Stimulated activated CD8-positive, alpha-beta memory T cell treated with anti-CD3 and anti-CD28 coated beads, Interleukin-15, amount 100 ng/mL, for 48 hours (primary cell): ENCODE data around the gene FAM89B.

Experiments used
- DNase-seq, 2 donors: peaks; one replicate each; pipeline ENCODE4 v3.0.0-alpha.2; 2020; ENCODE audit warnings: low read depth in 2 of 2

The FAM89B gene

DNA sequence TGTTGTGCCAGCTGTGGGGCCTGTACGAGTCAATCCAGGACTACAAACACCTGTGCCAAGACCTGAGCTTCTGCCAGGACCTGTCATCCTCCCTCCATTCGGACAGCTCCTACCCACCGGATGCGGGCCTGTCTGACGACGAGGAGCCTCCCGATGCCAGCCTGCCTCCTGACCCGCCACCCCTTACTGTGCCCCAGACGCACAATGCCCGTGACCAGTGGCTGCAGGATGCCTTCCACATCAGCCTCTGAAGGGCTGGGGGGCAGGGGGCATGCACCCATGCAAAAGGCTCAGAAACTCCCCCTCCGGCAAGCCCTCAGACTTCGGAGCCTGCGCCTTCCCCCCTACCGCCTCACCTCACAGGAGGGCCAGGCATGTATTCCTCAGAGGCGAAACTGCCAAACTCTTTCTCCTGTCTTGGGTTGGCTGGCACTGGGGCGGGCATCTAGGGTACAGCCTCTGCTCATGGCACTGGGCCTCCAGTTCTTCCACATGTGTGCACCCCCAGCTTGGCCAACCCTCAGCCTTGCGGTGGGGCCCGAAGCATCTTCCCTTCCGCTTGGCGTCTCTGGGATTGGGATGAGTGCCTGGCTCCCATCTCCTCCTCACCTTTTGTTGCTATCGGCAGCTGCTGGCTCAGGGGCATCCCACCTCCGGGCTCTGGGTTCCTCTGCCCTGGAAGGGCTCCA is 1.2 kb downstream of the FAM89B start:
- no peak for DNase-seq

DNA sequence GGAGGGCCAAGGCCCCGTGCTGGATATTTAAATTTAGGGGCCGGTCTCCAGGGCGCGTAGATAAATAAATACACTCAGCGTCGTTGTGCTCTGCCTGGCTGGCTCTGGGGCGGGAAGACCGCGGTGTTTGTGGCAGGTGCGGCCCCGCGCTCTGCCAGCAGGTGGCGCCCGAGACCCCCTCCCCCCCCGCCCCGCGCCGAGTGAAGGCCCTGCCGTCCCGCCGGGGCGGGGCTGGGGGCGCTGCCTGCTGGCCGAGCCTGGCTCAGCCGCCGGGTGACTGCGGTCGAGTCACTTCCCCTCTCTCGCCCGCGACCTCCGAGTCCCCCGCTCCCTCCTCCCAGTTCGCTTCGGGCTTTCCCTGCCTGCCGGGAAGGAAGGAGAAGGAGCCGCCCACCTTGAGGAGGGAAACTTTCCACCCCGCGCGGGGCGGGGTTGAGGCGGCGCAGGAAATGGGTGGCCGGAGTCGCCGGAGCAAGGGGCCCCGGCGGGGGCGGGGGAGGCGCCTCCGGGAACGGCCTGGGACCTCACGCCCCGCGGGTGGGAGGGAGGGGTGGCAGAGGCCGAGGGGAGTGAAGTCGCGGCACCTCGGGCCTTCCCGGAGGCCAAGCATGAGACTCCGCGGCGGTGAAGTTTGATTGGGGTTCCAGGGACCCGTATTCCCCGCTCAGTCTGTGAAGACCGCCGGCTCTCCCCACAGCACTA is 1.9 kb downstream of the FAM89B start:
- peak; percentile 93 to 96 for DNase-seq

DNA sequence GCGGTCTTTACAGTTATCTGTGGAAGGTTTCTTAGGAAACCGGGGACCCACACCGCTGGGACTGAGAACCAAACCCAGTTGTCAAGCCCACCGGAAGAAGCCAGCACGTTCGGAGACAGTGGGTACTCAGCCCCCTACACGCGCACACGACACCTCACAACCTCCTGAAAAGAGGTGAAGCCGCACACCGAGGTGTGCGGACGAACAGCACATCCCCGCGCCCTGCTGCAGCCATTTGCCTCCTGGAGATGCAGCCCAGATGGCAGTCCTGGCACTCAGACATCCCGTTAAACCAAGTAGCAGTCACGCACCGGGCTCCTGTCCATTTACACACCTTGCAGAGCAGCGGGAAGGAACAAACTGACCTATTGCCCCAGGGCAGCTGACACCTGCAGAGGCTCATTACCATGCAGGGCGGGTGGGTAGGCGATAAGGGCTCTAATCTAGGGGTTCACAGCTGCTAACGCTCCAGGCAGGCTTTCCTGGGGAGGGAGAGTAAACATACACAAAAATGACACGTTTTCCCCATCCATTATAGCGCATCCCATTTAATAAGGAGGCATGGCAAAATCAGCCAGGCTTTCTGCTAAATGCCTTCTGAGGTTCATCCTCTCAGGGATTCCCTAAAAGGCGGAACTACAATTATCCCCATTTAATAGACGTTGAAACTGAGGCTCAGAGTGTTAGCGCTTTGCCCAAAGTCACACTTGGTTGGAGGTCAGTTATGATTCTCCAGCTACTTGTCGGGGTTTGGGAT is 2.7 kb downstream of the FAM89B start:
- DNase-seq = no peak

DNA sequence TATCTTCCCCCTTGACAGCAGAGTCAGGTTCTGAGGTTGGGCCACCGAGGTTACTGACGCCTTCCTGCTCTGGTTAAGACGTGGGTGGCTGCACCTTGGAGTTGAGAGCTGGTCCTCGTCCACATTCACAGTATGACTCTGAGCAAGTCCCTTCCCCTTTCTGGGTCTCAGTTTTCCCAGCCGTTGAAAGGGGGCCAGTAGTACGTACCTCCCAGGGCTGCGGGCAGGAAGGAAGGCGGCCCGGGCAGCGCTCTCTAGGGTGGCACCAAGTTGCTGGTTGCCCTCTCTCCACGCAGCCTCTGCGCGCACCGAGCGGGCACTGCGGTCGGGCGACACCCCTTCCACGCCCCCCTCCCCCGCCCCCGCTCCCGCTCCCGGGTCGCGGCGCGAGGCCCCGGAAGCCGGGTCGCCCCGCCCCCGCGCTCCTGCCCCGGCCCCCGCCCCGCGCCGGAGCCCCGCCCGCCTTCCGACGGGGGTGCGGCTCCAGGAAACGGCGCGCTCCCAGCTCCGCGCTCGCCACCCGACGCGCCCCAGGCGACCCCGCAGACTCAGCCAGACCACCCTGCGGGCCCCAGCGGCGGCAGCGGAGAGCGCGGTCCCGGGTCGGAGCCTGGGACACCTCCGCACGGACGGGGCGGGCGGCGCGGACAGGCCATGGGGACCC is 3.4 kb downstream of the FAM89B start, which contains the start of gene EHBP1L1:
TSS of gene EHBP1L1 (plus strand) at position 486 of the 664 bp plus-strand sequence. CDS start 250 bp downstream, outside the sequence.
- DNase-seq = peak; percentile 69 to 71

DNA sequence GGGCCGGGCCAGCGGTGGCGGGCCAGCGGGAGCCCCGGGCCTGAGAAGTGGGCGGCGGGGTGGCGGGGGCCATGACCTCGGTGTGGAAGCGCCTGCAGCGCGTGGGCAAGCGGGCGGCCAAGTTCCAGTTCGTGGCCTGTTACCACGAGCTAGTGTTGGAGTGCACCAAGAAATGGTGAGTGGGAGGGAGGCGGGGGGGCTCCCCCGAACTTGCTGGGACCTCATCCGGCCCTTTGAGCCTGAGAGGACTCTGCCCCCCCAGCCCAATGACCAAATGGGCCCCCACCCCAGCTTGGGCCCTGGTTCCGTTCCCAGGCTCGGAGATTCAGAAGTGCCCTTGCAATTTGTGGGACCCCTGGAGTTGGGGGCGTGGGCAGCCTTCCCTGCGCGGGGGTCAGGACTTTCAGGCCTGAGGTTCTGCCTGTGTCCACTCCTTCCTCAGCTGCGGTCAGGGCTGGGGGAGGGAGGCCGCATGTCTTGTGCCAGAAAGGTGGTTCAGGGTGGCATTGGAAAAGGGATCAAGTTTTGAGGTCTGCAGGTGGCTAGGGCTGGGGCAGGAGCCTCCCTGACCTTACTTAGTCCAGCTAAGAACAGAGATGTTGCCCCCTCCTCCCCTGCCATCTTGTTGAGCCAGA is 4.0 kb downstream of the FAM89B start:
- no peak for DNase-seq

DNA sequence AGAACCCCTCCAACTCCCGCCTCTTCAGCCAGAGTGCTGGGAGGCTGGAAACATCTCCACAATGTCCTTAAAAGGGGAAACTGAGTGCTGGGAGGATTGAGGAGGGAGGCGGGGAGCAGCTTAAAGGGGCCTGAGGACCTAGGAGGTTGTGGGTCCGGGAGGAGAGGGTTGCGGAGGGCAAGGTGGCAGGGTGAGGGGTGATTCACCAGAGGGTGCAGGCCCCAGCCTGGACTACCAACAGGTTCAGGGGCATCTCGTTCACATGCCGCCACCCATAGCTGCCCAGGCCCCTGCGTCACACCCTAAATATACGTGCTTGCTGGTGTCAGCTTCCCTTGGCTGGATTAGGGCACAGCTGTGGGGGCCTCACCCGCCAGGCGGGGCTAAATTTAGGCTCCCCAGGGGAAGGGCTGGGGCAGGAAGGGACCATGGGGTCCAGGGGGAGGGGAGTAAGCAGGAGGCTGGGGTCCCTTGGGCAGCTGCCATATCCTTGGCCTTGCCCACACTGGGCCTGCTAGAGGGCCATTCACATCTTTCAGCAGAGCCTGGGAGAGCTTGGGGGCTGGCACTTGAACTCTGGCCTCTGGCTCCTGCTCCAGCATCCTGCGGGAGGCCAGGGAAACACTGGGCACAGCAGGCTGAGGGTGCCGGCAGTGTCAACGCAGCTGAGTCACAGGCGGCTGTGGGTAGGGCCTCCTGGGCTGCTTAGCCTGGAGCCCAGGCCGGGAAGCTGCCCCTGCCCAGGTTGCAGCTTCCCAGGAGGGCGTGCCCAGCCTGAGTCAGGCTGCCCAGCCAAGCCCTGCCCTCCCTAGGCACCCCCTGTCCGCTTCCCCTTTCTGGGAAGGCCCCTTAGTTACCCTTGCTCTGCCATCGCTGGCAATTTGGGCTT is 4.8 kb downstream of the FAM89B start:
- no peak for DNase-seq

DNA sequence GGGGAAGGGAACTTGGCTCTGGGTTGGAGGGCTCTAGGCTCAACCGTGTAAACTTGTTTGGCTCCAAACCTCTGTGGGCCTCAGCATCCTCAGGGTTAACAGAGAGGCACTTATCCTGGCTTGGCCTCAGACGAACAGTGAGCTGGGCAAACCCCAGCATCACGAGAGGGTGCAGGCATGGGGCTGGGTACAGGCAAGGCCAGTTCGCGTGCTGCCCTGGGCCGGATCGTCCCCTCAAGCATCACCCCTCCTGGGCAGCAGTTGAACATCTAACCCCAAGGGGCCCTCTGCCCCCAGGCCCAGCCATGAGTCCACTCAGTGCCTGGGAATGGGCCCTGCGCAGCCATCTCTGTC is 5.4 kb downstream of the FAM89B start:
- DNase-seq = no peak

DNA sequence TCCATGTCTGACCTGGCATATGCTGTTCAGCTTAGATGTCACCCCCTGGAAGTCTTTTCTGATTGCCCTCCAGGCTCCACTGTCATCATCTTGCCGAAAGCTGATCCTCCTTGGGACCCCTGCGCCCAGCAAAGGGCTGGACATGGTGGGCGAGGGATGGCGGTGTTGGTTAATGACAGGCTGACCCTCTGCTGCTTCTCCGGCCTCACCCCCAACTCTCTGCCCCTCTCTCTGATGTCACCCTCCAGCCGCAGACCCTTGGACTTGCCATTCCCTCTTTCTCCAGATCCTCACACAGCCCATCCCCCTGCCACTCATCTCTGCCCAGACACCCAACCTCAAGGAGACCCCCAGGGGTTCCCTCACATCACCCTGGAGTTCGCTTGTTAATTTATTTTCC is 5.8 kb downstream of the FAM89B start:
- no peak for DNase-seq

DNA sequence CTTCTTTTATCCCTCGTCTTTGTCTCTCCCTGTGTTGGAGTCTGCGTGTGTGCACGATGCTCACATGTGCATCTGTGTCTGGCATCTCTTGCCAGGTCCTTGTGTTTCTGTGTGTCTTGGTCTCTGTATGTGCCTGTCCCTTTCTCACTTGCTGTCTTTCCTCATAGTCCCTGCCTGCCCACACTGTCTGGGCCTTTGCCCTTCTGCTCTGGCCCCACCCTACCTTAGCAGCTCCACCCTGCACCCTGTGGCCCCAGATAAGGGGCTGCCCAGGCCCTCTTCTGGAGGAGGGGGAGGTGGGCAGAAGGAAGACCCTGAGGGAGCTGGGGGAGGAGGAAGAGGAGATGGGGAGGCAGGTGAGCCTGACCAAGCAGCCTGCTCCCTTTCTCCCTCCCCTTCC is 6.3 kb downstream of the FAM89B start:
- DNase-seq = no peak

DNA sequence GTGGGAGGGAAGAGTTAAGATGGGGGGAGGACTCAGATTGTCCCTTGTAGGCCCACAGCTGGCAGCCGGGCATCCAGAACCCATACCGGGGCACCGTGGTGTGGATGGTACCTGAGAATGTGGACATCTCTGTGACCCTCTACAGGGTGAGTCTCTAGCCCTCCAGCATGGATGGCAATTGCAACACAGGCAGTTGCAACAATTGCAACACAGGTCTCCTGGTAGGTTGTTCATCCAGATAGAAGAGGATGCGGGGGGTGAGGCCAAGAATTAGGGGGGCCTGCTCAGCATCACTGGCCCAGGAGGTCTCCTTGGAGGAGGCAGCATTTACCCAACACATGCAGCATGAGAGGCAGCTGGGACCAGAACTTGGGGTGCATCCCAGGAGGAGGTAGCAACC is 7.0 kb downstream of the FAM89B start:
- DNase-seq = no peak

DNA sequence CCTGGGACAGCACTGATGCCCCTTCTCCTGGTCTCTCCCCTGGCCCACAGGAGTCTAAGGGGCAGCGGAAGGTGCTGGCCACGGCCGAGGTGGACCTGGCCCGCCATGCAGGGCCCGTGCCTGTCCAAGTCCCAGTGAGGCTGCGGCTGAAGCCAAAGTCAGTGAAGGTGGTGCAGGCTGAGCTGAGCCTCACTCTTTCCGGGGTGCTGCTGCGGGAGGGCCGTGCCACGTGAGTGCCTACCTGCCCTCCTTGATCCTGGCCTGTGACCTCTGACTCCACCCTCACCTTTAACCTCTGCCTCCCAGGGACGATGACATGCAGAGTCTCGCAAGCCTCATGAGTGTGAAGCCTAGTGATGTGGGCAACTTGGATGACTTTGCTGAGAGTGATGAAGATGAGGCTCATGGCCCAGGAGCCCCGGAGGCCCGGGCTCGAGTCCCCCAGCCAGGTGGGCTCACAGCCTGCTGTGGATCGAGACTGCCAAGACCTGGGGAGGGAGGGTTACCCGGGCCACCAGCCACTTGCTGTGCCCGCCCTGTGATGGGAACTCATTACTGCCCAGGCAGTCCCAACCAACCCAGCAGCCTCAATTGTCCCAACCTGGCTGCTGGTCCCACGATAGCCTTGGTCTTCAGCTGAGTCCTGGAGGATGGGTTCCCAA is 7.8 kb downstream of the FAM89B start:
- no peak for DNase-seq

DNA sequence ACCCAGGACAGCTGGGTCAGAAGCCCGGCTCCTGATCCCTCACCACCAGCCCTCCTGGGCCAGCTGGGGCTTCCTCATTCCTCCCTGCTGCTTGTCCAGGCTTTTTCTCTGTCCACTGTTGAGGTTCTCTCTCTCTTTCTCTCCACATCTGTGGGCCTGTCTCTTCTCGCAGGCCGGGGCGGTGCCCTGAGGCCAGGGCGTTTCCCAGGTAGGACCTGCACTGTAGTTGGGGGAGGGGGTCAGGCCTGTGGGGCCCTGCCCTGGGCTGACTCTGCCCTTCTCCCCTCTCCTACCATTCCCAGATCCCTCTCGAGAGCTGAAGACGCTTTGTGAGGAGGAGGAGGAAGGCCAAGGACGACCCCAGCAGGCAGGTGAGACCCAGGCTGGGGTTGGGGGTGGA is 8.4 kb downstream of the FAM89B start:
- no peak for DNase-seq

DNA sequence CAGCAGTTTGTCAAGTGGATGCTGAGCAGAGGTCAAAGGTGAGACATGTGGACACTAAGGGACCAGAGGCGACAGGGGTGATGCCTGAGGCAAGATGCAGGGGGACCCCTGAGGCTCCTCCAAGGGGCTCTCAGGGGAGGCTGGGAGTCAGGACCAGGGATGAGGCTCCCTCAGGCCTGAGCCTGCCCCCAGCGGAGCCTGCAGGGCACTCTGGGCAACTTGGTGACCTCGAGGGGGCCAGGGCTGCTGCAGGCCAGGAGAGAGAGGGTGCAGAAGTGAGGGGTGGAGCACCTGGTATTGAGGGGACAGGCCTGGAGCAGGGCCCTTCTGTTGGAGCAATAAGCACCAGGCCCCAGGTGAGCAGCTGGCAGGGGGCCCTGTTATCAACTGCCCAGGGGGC is 9.6 kb downstream of the FAM89B start:
- DNase-seq = no peak

DNA sequence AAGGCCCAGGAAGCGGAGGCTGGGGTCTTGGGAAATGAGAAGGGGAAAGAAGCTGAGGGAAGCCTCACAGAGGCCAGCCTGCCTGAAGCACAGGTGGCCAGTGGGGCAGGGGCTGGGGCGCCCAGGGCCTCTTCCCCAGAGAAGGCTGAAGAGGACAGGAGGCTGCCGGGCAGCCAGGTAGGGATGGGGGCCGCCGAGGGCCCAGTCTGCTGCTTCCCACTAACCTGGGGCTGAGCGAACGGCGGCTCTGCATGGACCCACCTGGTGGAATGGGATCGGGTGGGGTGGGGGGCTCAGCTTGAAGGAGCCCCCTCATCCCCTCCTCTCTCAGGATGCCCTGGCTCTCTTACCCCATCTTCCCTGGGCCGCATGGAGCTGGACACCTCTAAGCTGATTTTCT is 11.3 kb downstream of the FAM89B start:
- no peak for DNase-seq

DNA sequence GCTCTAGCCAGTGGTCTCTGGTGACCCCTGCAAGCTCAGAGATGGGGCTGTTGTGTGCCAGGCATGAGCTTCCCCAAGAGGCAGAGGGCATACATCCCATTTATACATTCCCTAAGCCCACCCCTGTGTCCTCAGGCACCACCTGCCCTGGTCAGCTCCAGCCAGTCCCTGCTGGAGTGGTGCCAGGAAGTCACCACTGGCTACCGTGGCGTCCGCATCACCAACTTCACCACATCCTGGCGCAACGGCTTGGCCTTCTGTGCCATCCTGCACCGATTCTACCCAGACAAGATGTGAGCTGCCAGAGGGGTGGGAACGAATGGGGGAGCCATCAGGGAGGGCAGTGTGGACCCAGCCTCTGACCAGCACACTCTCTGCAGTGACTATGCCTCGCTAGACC is 11.8 kb downstream of the FAM89B start:
- DNase-seq = no peak

DNA sequence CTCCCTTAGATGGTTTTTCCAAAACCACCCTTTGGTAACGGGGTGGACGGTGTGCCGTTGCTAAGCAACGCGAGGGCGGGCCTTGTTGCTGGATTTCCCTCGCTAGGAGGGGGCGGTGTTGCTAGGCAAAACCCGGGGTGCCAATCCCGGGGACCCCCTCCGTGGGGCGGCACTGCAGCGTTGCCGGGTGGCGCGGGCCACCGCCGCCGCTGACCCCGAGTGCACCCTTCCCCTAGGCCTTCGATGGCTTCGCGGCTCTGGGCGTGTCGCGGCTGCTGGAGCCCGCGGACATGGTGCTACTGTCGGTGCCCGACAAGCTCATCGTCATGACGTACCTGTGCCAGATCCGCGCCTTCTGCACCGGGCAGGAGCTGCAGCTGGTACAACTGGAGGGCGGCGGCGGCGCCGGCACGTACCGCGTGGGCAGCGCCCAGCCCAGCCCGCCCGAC is 12.4 kb downstream of the FAM89B start:
- DNase-seq = no peak

DNA sequence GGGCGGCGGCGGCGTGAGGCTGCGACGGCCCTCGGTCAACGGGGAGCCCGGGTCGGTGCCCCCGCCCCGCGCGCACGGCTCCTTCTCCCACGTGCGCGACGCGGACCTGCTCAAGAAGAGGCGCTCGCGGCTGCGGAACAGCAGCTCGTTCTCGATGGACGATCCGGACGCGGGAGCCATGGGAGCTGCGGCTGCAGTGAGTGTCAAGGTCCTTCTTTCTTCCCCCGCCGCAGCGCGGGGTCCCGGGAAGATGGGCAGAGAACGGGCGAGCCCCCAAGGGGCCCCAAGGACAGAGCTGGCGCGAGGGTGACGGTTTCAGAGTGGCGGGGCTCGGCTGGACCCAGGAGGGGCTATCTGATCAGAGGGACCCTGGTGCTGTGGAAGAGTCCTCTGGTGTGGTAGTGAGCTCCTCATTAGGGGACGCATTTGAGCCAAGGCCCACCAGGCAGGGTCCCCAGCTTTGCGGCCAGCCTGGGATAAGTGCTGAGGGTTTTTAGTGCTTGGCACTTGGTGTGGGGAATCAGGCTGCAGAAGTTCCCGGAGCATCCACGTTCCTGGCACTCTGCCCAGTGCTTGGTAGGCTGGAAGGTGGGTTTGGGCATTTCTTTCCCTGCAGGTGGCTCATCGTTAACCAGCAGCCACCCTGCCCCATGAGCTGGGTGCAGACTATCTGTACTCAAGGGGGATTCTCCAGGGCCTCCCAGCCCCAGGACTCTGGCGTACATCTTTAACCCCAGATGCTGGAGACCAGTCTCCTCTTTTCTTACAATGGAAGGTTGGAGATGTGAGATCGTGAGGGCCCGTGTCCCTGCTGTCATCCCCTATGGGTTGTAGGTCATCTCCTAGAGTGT is 13.3 kb downstream of the FAM89B start:
- no peak for DNase-seq

DNA sequence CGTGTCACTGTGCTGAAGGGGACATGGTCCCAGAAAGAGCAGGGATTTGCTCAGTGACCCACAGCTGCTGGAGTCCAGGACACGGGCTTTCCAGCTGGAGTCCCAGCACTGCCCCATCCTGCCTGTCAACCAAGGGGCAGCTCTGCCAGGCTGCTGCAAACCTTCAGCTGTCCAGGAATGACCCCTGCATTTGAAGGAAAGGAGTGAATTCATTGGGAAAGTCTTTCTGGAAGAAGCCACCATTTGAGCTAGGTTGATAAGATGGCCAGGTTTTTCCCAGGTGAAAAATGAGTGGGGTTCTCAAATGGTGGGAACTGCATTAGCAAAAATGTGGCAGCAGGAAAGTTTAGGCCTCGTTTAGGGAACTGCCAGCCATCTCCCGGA is 13.9 kb downstream of the FAM89B start:
- DNase-seq = no peak

DNA sequence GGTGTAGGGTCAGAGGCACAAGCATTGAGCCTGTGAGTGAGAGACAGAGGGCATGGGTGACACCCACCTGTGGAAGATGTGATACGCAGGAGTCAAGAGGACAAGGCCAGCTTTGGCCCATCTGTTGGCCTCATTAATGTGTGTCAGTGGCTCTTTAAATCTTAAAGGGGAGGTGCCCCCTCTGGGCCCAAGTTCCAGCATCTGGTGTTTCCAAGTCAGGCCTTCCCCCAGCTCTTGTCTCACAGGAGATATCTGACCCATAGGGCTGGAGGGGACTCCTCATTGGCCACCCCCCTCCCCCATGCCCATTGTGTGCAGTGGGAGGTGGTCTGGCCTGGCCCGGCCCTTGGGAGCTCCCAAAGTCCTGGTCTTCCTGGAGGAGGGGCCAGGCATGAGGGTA is 14.3 kb downstream of the FAM89B start:
- no peak for DNase-seq
